ENCODE measurements around the gene DERL3. TPM values are rescaled to one million over a fixed set of nuclear protein-coding genes. Genes with fewer than 3 reads are reported as not detected.
A peak's percentile ranks its signal among the peaks of the same experiment; 100 is the strongest.

Gene DERL3
- total and polyA plus RNA-seq, 2 of the 13 experiments (the other 11 are each of a cell fraction or from before 2014, with no cell fraction given), result not detected

DNA sequence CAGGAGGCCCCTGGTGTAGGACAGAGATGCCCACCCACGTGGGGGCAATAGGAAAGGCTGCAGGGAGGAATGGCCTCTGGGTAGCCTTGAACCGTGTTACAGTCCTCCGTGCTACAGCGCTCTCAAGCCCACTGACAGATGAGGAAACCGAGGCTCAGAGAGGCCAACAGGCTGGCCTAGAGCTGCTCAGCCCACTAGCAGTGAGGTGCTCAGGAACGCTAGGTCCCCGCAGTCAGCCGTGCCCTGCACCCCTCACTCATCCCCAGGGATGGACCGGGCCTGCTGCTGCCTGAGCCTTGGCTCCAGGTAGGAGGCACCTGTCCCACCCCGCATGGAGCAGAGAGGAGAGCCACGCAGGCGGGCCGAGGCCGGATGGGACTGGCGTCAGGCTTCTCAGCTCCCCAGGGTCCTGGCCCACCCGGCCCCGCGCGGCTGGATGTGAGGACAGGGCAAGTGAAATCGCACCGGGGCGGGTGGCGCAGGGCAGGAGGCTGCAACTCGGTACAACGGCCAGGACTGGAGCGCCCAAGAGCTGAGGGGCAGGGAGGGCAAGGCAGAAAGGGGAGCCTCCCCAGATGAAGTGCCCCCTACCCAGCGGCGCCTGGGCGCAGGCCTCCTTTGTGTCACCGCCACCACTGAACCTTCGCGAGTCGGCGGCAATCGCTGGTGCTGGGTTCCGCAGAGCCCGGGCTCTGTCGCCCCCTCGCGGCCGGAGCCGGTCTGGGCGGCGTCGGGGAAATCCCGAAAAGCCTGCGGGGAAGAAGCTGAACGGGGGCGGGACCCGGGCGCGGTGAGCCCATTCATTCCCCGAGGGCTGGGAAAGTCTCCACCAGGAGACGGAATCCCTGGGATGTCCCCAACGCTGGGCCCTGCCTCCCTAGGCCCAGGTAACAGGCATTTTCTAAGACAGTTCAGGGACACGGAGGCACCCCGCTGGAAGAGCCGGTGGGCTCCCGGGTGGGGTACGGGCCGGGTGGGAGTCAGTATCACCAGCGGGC, 10.5 kb upstream of the DERL3 start (continued):
- TF ChIP-seq, protein P1, sequence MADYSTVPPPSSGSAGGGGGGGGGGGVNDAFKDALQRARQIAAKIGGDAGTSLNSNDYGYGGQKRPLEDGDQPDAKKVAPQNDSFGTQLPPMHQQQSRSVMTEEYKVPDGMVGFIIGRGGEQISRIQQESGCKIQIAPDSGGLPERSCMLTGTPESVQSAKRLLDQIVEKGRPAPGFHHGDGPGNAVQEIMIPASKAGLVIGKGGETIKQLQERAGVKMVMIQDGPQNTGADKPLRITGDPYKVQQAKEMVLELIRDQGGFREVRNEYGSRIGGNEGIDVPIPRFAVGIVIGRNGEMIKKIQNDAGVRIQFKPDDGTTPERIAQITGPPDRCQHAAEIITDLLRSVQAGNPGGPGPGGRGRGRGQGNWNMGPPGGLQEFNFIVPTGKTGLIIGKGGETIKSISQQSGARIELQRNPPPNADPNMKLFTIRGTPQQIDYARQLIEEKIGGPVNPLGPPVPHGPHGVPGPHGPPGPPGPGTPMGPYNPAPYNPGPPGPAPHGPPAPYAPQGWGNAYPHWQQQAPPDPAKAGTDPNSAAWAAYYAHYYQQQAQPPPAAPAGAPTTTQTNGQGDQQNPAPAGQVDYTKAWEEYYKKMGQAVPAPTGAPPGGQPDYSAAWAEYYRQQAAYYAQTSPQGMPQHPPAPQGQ (CRISPR knock-in tag; IDR thresholded peaks at IDR 0.05; ENCODE audit: borderline replicate concordance), result no peak
- TF ChIP-seq ZNF205 (CRISPR knock-in tag; IDR thresholded peaks at IDR 0.05) (peak; percentile 67; the same call in 1 of the 2 replicates), ZC3H13 (CRISPR knock-in tag; IDR thresholded peaks at IDR 0.05) (0 out of 2 replicates have a peak, but pooled peaks have one; percentile 37), ZBTB38 (CRISPR knock-in tag; IDR thresholded peaks at IDR 0.05) (peak; percentile 79; the same call in 1 of the 2 replicates), ZNF430 (CRISPR knock-in tag; IDR thresholded peaks at IDR 0.05) (peak; percentile 63; the same call in 1 of the 2 replicates), LCORL (IDR thresholded peaks at IDR 0.05) (no peak), LCORL (CRISPR knock-in tag; IDR thresholded peaks at IDR 0.05) (no peak), FOXK2 (IDR thresholded peaks at IDR 0.05) (no peak), ZNF841 (CRISPR knock-in tag; IDR thresholded peaks at IDR 0.05; ENCODE audit: borderline replicate concordance) (no peak), SNAPC2 (CRISPR knock-in tag; IDR thresholded peaks at IDR 0.05) (no peak), ZSCAN25 (CRISPR knock-in tag; IDR thresholded peaks at IDR 0.05) (no peak), YY1 (IDR thresholded peaks at IDR 0.05; ENCODE audit: insufficient read depth, insufficient replicate concordance, low read depth, low read length) (peak; percentile 61)
- TF ChIP-seq, protein P2, sequence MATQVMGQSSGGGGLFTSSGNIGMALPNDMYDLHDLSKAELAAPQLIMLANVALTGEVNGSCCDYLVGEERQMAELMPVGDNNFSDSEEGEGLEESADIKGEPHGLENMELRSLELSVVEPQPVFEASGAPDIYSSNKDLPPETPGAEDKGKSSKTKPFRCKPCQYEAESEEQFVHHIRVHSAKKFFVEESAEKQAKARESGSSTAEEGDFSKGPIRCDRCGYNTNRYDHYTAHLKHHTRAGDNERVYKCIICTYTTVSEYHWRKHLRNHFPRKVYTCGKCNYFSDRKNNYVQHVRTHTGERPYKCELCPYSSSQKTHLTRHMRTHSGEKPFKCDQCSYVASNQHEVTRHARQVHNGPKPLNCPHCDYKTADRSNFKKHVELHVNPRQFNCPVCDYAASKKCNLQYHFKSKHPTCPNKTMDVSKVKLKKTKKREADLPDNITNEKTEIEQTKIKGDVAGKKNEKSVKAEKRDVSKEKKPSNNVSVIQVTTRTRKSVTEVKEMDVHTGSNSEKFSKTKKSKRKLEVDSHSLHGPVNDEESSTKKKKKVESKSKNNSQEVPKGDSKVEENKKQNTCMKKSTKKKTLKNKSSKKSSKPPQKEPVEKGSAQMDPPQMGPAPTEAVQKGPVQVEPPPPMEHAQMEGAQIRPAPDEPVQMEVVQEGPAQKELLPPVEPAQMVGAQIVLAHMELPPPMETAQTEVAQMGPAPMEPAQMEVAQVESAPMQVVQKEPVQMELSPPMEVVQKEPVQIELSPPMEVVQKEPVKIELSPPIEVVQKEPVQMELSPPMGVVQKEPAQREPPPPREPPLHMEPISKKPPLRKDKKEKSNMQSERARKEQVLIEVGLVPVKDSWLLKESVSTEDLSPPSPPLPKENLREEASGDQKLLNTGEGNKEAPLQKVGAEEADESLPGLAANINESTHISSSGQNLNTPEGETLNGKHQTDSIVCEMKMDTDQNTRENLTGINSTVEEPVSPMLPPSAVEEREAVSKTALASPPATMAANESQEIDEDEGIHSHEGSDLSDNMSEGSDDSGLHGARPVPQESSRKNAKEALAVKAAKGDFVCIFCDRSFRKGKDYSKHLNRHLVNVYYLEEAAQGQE (IDR thresholded peaks at IDR 0.05; ENCODE audit: borderline replicate concordance in 1 of 2, low read depth in 1 of 2, low read length in 2 of 2), result no peak
- TF ChIP-seq, protein P3, sequence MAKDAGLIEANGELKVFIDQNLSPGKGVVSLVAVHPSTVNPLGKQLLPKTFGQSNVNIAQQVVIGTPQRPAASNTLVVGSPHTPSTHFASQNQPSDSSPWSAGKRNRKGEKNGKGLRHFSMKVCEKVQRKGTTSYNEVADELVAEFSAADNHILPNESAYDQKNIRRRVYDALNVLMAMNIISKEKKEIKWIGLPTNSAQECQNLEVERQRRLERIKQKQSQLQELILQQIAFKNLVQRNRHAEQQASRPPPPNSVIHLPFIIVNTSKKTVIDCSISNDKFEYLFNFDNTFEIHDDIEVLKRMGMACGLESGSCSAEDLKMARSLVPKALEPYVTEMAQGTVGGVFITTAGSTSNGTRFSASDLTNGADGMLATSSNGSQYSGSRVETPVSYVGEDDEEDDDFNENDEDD (CRISPR knock-in tag; IDR thresholded peaks at IDR 0.05; ENCODE audit: borderline replicate concordance), result peak; percentile 61; the same call in 1 of the 2 replicates
- TF ChIP-seq, protein P4, sequence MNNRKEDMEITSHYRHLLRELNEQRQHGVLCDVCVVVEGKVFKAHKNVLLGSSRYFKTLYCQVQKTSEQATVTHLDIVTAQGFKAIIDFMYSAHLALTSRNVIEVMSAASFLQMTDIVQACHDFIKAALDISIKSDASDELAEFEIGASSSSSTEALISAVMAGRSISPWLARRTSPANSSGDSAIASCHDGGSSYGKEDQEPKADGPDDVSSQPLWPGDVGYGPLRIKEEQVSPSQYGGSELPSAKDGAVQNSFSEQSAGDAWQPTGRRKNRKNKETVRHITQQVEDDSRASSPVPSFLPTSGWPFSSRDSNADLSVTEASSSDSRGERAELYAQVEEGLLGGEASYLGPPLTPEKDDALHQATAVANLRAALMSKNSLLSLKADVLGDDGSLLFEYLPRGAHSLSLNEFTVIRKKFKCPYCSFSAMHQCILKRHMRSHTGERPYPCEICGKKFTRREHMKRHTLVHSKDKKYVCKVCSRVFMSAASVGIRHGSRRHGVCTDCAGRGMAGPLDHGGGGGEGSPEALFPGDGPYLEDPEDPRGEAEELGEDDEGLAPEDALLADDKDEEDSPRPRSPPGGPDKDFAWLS (CRISPR knock-in tag; IDR thresholded peaks at IDR 0.05; ENCODE audit: borderline replicate concordance), result no peak
- TF ChIP-seq, protein P5, sequence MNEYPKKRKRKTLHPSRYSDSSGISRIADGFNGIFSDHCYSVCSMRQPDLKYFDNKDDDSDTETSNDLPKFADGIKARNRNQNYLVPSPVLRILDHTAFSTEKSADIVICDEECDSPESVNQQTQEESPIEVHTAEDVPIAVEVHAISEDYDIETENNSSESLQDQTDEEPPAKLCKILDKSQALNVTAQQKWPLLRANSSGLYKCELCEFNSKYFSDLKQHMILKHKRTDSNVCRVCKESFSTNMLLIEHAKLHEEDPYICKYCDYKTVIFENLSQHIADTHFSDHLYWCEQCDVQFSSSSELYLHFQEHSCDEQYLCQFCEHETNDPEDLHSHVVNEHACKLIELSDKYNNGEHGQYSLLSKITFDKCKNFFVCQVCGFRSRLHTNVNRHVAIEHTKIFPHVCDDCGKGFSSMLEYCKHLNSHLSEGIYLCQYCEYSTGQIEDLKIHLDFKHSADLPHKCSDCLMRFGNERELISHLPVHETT (CRISPR knock-in tag; conservative IDR thresholded peaks at IDR 0.05), result no peak; the same call in 1 of the 2 replicates
